ENCODE data around the gene NIN.

Gene NIN

DNA sequence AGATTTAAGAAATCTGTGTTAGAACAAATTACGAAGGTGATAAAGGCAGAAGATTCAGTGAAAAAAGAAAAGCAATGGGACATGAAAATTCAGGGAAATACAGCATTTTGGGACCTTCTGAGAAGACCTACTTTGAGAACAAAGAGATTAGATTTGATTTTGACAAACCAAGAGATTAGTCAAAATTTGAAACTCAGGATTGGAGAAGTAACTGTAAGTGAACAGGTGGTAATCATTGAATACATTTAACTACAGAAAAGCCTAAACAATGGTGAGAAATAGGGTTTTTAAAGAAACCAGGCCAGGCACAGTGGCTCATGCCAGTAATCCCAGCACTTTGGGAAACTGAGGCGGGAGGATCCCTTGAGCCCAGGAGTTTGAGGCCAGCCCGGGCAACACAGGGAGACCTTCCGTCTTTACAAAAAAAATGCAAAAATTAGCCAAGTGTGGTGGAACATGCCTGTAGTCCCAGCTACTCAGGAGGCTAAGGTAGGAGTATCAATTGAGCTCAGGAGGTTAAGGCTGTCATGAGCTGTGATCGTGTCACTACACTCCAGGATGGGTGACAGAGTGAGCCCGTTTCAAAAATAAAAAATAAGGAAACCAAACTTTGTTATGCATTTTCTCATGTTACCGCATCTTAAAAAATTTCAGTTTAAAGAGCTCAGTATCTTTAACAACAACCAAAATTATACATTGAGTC, 154.0 kb downstream of the NIN start:
- TF ChIP-seq, protein P1, sequence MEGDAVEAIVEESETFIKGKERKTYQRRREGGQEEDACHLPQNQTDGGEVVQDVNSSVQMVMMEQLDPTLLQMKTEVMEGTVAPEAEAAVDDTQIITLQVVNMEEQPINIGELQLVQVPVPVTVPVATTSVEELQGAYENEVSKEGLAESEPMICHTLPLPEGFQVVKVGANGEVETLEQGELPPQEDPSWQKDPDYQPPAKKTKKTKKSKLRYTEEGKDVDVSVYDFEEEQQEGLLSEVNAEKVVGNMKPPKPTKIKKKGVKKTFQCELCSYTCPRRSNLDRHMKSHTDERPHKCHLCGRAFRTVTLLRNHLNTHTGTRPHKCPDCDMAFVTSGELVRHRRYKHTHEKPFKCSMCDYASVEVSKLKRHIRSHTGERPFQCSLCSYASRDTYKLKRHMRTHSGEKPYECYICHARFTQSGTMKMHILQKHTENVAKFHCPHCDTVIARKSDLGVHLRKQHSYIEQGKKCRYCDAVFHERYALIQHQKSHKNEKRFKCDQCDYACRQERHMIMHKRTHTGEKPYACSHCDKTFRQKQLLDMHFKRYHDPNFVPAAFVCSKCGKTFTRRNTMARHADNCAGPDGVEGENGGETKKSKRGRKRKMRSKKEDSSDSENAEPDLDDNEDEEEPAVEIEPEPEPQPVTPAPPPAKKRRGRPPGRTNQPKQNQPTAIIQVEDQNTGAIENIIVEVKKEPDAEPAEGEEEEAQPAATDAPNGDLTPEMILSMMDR (conservative IDR thresholded peaks at IDR 0.05; ENCODE audit: low read depth, low read length): no peak
- H3K4me3 ChIP-seq (ENCODE audit: low read length): no peak overlapping the region
- no peak for DNase-seq (ENCODE audit: low read depth)

DNA sequence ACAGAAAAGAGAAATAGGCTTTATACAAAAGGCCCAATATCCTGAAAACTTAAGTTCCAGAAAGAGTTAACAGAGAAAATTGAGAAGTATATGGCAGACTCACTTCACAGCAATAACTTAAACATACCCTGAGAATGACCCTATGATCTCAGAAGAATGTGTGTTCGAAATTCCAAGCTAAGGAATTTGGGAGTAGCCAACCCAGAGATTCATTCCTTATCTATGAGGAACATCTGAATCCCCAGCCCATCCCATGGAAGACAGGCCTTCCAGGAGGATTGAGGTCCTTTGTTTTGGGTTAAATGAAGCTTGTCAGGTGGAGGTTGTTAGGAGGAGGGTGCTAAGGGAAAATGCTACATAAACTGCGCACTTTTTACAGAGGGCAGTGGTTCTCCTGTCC, 155.4 kb downstream of the NIN start:
- no peak for DNase-seq (ENCODE audit: low read depth)
- H3K4me3 ChIP-seq (ENCODE audit: low read length): no peak overlapping the region
- TF ChIP-seq, protein P1 (conservative IDR thresholded peaks at IDR 0.05; ENCODE audit: low read depth, low read length): no peak

DNA sequence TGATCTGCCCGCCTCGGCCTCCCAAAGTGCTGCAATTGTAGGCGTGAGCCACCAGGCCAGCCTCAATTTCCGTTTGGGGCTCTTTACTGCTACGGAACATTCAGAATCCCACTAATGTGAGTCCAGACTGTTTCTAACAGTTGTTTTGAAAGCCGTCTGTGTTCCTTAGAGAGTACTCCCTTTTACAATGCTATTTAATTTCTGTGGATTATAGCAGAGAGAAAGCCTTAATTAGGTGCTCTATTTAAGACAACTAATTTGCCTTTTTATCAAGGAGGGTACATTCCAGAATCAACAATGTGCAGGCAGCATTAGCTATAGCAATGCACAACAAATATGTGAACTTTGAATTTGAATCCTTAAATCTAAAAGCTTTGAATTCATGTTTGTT, 160.1 kb downstream of the NIN start:
- DNase-seq (ENCODE audit: low read depth): no peak
- H3K4me3 ChIP-seq (ENCODE audit: low read length): no peak overlapping the region
- TF ChIP-seq, protein P1 (conservative IDR thresholded peaks at IDR 0.05; ENCODE audit: low read depth, low read length): no peak

DNA sequence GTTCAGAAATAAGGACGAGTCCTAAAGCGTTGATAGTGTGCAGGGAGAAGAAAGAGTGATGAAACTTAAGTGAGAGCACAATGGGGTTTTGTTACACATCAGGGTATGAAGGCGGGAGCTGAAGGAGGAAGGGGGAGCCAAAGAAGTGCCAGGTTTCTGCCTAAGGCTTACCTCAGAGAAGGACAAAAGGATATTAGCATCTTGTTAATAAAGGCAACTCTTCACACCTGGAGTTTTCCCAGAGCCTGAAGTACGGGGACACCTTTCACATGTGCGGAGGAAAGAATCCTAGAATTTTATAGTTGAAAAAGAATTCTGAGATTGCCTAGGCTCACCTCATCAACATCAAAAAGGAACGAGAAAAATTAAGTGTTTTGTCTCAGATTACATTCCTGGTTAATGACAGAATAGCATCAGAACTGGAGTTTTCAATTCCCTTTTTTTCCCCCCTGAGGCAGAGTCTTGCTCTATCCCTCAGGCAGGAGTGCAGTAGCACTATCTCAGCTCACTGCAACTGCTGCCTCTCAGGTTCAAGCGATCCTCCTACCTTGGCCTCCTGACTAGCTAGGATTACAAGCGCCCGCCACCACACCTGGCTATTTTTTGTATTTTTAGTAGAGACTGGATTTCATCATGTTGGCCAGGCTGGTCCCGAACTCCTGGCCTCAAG, 160.6 kb downstream of the NIN start:
- H3K4me3 ChIP-seq (ENCODE audit: low read length): no peak overlapping the region
- TF ChIP-seq, protein P1 (conservative IDR thresholded peaks at IDR 0.05; ENCODE audit: low read depth, low read length): no peak
- DNase-seq (ENCODE audit: low read depth): no peak
